T-helper 1 cell treated with Interleukin-12 subunit alpha and Interleukin-12 subunit beta and Interleukin-4 antibody, amounts not matched to agents 30 μg/mL and 1 μg/mL, for 36 hours (primary cell): ENCODE measurements around the gene EME1.
"Not testable (repeated sequence)": the region's sequence is repeated elsewhere in the genome, so short reads cannot be mapped to it uniquely, and the experiment has no call there.

Experiments
- H3K27ac Mint-ChIP-seq: one replicate; pipeline ENCODE4 v1.8.0; 2021; ENCODE audit warnings: mild to moderate bottlenecking, mixed read lengths
- H3K27me3 Mint-ChIP-seq: one replicate; pipeline ENCODE4 v1.8.0; 2021; ENCODE audit warnings: low read depth, mixed read lengths
- H3K36me3 Mint-ChIP-seq: one replicate; pipeline ENCODE4 v1.8.0; 2021; ENCODE audit warnings: low read depth, mixed read lengths
- H3K4me1 Mint-ChIP-seq: one replicate; pipeline ENCODE4 v1.8.0; 2021; ENCODE audit warnings: low read depth, mixed read lengths
- H3K4me3 Mint-ChIP-seq: one replicate; pipeline ENCODE4 v1.8.0; 2021; ENCODE audit warnings: mild to moderate bottlenecking, moderate library complexity, mixed read lengths
- H3K9me3 Mint-ChIP-seq: one replicate; pipeline ENCODE4 v1.8.0; 2021; ENCODE audit warnings: mixed read lengths

EME1 gene

DNA sequence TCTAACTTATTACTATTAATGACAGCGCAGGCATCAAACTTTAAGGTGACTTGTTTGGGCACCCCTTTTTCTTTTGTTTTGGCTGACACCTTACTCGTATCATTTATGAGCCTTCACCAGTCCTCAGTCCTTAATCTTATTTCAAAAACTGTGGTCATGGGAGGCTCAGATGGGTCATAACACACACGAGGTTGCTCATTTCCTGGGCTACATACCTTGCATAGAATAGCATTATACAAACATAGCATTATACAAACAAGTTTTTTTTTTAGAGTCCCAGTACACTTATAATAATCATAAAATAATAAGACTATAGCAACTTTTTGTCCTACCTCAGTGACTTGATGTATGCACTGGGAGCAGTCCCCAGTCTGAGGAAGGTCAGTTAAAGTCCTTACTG is 41.8 kb downstream of the EME1 start:
- no peak overlapping the region for H3K4me3 Mint-ChIP-seq
- H3K4me1 Mint-ChIP-seq = peaks cover 1% of the 10 kb centered on the region
- no peaks in the 10 kb centered on the region for H3K9me3 Mint-ChIP-seq
- H3K27ac Mint-ChIP-seq = no peak overlapping the region
- peaks cover 28% of the 10 kb centered on the region for H3K27me3 Mint-ChIP-seq
- peaks cover 4% of the 10 kb centered on the region for H3K36me3 Mint-ChIP-seq

DNA sequence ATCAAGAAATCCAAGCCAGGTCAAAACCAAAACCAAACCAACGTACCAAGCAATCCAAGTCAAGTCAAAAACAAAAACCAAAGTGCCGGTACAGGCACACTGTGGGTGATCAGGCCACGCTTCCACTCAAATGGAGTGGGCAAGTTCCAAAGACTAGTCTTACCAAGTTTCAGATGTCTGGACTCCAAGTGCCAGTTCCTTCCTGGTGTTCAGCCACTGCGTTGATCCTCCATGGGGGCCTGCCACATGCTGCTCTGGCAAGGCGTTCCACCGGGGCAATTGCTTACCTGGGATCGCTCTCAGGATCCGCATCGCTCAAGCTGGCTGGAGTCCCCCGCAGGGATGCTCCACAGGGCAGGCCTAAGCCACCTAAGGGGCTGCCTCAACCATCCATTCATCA is 46.5 kb downstream of the EME1 start:
- not testable (repeated sequence) for H3K27ac Mint-ChIP-seq, H3K4me3 Mint-ChIP-seq, H3K36me3 Mint-ChIP-seq, H3K9me3 Mint-ChIP-seq
- Mint-ChIP-seq H3K27me3 (peaks cover 18% of the 10 kb centered on the region), H3K4me1 (peaks cover 12% of the 10 kb centered on the region)

DNA sequence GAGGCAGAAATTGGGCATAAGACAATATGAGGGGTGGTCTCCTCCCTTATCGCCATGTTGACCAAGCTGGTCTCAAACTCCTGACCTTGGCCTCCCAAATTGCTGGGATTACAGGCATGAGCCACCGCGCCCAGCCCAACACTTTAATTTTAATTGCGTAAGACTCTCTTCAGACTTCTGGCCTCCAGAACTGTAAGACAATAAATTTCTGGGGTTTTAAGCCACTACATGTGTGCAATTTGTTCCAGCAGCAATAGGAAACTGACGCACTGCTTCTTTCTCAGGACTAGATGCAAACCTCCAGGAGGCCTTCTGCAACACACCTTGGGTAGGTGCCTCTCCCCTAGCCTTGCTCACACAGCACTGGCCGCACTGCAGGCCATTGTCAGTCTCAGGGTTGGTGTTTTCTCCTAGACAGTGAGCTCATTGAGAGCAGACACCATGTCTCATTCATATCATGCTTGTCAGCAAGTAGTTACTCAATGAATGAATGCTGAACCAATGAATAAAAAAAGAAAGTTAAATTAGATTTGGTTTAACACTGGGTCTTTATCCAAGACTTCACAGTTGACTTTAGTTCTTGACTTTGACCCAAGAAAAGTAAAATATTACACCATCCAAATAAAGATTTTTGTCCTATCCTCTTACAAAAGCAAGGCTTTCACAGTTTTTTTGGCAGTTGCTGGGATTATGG is 47.5 kb downstream of the EME1 start:
- Mint-ChIP-seq H3K27me3 (peaks cover 18% of the 10 kb centered on the region), H3K4me1 (peaks cover 12% of the 10 kb centered on the region), H3K36me3 (peaks cover 4% of the 10 kb centered on the region), H3K27ac (no peak overlapping the region), H3K9me3 (no peaks in the 10 kb centered on the region), H3K4me3 (peak overlapping the region; percentile 78)

DNA sequence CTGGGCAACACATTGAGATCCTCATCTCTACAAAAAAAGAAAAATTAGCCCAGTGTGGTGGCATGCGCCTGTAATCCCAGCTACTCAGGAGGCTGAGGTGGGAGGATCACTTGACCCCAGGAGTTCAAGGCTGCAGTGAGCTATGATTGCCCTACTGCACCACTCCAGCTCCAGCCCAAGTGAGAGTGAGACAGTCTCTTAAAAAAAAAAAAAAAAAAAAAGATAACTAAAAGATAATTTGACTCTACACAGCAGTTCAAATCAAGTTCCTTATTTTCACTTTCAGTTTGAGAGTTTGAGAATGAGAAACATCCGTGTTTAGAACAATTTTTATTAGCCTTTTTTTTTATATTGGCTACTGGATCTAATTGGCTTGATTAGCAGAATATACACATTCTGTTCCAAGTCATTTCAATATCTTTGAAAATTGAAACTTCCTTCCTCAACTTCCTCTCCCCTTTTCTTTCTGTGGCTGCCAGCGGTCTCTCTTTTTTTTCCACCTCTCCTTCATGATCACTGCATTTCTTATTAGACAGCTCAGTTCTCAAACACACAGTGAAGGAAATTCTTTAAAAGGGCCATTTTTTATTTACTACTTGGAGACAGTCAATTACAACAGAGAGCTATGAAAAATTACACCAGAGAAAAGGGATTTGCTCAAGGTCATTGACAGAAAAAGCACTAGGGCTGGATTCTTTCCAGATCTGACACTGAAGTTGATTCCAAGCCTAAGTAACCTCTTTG is 48.5 kb downstream of the EME1 start:
- Mint-ChIP-seq H3K4me3 (peak overlapping the region; percentile 78), H3K4me1 (peaks cover 15% of the 10 kb centered on the region), H3K9me3 (no peaks in the 10 kb centered on the region), H3K27me3 (peaks cover 17% of the 10 kb centered on the region), H3K36me3 (peaks cover 4% of the 10 kb centered on the region), H3K27ac (peak overlapping the region; percentile 83)

DNA sequence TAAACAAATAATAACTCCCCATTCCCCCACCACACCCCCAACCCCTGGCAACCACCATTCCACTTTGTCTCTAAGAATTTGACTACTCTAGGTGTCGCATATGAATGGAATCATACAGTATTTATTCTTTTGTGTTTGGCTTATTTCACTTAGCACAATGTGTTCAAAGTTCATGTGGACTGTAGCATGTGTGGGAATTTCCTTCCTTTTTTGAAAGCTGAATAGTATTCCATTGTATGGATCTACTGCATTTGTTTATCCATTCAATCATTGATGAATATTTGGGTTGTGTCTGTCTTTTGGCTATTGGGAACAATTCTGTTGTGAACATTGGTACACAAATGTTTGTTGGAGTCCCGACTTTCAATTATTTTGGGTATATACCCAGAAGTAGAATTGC is 49.7 kb downstream of the EME1 start:
- Mint-ChIP-seq H3K4me1 (peaks cover 25% of the 10 kb centered on the region), H3K36me3 (peaks cover 4% of the 10 kb centered on the region), H3K27ac (no peak overlapping the region), H3K4me3 (no peak overlapping the region), H3K27me3 (peaks cover 10% of the 10 kb centered on the region), H3K9me3 (no peaks in the 10 kb centered on the region)

DNA sequence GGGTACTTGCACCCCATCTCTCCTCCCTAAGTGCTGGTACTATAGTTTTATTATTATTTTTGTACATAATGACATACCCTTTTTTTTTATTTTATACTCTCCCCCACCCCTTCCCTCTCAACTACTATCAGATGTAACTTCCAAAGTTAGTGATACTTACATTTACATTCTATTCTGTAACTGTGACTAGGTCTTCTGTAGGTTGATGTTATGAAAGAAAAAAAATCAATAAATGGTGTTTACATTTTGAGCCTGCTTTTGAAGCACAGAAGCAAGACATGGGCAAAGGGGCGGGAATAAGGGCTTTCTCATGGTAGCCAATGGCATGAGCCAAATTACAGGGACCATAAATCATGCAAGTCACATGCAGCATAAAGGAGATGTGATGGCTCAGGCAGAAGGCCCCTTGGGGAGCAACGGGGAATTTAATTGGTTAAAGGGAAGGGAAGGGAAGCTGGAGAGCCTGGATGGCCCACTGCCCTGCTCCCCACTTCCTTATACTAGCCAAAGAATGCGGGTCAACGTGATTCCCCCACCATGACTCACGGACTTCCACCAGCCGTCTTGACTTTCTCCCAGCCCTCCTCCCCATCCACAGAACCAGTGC is 50.6 kb downstream of the EME1 start:
- H3K4me3 Mint-ChIP-seq = no peak overlapping the region
- H3K36me3 Mint-ChIP-seq = peaks cover 4% of the 10 kb centered on the region
- no peaks in the 10 kb centered on the region for H3K9me3 Mint-ChIP-seq
- H3K27me3 Mint-ChIP-seq = peaks cover 4% of the 10 kb centered on the region
- no peak overlapping the region for H3K27ac Mint-ChIP-seq
- peaks cover 28% of the 10 kb centered on the region for H3K4me1 Mint-ChIP-seq

DNA sequence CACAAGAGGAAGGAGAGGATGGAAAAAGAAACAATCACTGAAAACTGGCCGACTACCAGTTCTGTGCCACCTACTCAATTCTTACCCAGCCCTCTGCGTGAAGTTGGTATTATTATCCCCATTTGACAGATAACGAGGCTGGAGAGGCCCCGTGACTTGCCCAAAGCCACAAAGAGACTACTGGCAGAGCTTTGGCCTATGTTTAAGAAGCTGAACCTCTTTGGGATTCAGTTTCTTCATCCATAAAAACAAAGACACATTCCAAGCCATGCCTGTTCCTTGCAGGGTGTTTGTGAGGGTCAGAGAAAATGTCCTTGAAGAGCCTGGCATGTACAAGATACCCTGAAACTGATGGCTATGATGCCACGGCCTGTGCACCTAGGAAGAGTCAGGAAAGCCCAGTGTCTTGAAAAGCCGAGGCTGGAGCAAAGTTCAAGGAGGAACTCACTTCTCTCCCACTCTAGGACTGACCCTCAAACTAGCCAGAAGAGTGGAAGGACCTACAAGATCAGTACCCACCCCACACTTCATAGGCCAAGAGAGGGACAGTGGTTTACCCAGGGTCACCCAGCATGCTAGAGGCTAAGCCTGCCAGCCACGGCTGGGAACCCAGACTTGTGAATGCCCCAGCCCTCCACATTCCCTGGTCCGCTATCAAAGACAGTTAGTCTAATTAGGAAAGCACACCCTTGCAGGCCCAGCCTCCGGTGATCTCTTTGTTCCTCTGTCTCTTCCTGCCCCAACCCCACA is 51.4 kb downstream of the EME1 start:
- Mint-ChIP-seq H3K36me3 (no peaks in the 10 kb centered on the region), H3K27me3 (no peaks in the 10 kb centered on the region), H3K9me3 (no peaks in the 10 kb centered on the region), H3K4me3 (no peak overlapping the region), H3K27ac (no peak overlapping the region), H3K4me1 (peaks cover 27% of the 10 kb centered on the region)

DNA sequence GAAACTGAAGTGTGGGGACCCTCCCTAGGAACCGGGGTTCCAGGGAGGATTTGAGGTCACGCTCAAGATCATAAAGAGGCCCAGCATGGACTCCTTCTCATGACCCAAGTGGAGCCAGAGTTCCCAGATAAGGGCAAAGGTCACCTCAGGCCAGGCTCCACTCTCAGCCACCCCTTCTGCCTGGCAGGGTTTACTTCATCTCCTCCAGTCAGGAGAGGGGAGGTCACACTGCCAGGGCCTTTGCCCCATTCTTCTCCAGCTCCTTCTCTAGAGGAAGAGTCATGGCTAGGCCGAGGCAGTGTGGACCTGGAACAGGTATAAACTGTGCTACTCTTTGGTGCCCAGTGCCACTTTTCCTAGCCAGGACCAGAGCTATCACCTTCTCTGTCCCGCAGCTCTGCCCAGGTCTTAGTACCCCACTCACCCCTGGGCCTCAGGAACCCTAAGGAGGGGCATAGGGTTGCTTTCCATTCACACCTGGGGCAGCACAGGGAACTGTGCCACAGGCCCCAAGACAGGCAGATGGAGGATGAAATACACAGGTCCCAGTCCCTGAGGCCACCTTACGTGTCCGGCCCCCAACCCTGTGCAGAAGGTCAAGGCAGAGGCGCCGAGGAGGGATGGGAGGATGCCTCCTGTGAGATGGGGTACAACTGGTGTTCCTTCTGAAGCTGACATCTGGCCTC is 52.1 kb downstream of the EME1 start:
- Mint-ChIP-seq H3K4me1 (peaks cover 27% of the 10 kb centered on the region), H3K27ac (peak overlapping the region; percentile 36), H3K36me3 (no peaks in the 10 kb centered on the region), H3K27me3 (no peaks in the 10 kb centered on the region), H3K4me3 (peak overlapping the region; percentile 76), H3K9me3 (no peaks in the 10 kb centered on the region)

DNA sequence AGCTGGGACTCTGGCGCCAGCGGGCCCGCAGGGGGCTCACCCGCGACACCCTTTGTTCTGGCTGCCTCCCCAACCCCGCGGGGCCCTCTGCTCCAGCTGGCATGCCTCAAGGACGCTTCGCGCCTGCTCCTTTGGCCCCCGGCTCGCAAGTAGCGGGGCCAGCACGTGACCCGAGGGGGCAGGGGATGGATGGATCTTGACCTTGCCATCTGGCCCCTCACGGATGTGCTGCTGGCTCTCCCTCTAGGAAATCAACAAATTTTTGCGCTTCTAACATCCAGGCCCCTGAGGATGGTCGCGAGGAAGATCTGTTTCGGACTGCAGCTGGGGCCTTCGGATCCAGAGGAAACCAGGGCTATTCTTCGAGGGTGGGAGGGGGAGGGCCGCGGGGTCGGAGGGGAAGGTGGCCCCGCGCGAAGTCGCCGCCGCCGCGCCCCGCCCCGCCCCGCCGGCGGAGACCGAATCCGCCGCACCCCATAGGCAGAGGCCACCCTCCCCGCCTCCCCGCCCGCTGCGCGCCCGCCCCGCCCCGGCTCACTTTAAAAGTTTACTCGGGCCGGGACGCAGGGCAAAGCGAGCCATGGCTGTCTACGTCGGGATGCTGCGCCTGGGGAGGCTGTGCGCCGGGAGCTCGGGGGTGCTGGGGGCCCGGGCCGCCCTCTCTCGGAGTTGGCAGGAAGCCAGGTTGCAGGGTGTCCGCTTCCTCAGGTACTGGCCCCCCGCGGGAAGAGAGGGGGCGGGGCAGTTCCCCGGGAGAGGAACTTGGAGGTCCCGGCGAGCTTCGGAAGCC is 52.8 kb downstream of the EME1 start, which contains the start of gene ACSF2:
Gene ACSF2, plus strand, starts transcription at position 537 of the 790 bp plus-strand sequence. Its CDS starts 44 bp downstream, at position 581.
- Mint-ChIP-seq H3K9me3 (no peaks in the 10 kb centered on the region), H3K4me3 (peak within 1 kb of the TSS; percentile 87), H3K27ac (peak within 1 kb of the TSS; percentile 74), H3K27me3 (no peaks in the 10 kb centered on the region), H3K36me3 (no peaks in the 10 kb centered on the region), H3K4me1 (peaks cover 24% of the 10 kb centered on the region)

DNA sequence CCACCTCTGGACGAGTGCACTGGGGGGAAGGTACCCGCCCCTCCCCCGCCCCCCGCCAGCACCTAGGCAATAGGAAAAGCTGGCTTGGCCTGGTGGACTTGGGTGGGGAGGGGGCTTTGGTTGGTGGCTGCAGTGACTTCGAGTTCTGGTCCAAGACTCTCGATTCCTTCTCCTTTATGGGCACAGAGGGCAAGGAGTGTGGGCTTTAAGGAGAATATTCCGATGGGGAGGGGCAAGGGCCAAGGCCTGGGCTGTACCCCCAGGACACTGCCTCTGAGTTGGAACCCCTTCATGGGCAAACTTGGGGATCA is 53.4 kb downstream of the EME1 start:
- H3K4me3 Mint-ChIP-seq = peak overlapping the region; percentile 87
- H3K27me3 Mint-ChIP-seq = no peaks in the 10 kb centered on the region
- H3K4me1 Mint-ChIP-seq = peaks cover 19% of the 10 kb centered on the region
- H3K27ac Mint-ChIP-seq = peak overlapping the region; percentile 74
- no peaks in the 10 kb centered on the region for H3K36me3 Mint-ChIP-seq
- no peaks in the 10 kb centered on the region for H3K9me3 Mint-ChIP-seq

DNA sequence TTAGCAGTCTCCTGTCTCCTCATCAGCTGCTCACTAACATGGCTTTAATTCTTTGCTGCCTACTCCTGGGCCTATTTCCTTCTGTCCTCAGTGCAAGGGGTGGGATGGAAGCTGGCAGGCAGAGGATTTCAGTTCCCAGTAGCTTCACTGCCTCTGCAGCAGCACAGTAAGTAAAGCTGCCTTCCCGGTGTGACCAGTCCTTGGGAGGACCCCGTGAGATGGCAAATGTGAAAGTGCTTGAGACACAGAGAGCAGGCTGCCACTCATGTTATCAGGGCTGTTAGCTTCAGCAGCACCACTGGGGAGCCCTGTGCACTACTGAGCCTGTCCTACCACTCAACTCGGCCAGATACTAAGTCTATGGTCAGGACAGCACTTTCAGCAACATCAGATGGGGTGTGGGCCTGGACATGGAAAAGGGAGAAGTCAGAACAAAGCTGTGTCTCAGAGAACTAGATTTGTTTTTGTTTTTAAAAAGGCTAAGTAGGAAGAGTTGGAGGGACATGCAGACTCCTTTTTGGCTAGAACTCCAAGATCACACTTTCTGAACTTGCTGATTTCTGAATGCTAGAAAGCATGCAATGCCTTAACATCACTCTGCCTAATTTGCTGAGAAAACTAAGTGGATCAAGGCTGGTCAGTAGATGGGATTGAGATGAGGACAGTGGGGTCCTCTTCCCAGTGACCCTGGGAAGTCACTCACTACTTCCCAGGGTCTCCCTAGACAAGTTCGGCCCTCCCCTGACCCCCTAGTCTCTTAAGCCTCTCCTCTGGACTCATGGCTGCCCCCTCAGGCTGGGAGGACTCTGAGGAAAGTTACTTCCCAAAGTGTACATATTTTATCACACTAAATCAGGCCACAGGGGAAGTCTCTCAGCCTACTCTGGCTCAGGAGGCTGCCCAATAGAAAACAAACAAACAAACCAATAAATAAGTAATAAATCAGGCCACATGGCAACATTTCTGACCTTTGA is 54.1 kb downstream of the EME1 start:
- no peaks in the 10 kb centered on the region for H3K36me3 Mint-ChIP-seq
- no peaks in the 10 kb centered on the region for H3K27me3 Mint-ChIP-seq
- peaks cover 16% of the 10 kb centered on the region for H3K4me1 Mint-ChIP-seq
- no peaks in the 10 kb centered on the region for H3K9me3 Mint-ChIP-seq
- peak overlapping the region; percentile 74 for H3K27ac Mint-ChIP-seq
- H3K4me3 Mint-ChIP-seq = peak overlapping the region; percentile 87

DNA sequence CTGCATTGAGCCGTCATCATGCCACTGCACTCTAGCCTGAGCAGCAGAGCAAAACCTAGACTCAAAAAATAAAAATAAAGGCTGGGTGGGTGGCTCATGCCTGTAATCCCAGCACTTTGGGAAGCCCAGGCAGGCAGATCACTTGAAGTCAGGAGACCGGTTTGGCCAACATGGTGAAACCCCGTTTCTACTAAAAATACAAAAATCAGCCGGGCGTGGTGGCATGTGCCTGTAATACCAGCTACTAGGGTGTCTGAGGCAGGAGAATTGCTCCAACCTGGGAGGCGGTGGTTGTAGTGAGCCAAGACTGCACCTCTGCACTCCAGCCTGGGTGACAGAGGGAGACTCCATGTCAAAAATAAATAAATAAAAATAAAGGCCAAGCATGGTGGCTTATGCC is 55.1 kb downstream of the EME1 start:
- H3K4me1 Mint-ChIP-seq = peaks cover 16% of the 10 kb centered on the region
- H3K36me3 Mint-ChIP-seq, H3K4me3 Mint-ChIP-seq, H3K9me3 Mint-ChIP-seq, H3K27me3 Mint-ChIP-seq, H3K27ac Mint-ChIP-seq: not testable (repeated sequence)
